ENCODE measurements around the gene PRR23E. TPM values are rescaled to one million over a fixed set of nuclear protein-coding genes. Genes with fewer than 3 reads are reported as not detected.

PRR23E gene
- total RNA-seq, 4 donors from 2014 or later: not detected

- Histone ChIP-seq H3K9me3 (no peaks in the 10 kb centered on the region), H3K27me3 (peaks cover 0 to 8% of the 10 kb centered on the region in 2 donors), H3K4me3 (no peak overlapping the region), H3K27ac (no peak overlapping the region), H3K36me3 (no peaks in the 10 kb centered on the region), H3K4me1 (no peaks in the 10 kb centered on the region)
- TF ChIP-seq CTCF (IDR thresholded peaks at IDR 0.05) (no peak), EP300 (IDR thresholded peaks at IDR 0.05) (no peak), POLR2A (IDR thresholded peaks at IDR 0.05) (no peak)
- 47 to 50% methylated on average over 8 of the region's 8 CpGs for WGBS, 2 donors
- no peak for DNase-seq (ENCODE audit: low spot score in 2 of 2)
Observed at GRCh38 chr3:127215714-127216414, 22.9 kb downstream of the PRR23E start.

DNA sequence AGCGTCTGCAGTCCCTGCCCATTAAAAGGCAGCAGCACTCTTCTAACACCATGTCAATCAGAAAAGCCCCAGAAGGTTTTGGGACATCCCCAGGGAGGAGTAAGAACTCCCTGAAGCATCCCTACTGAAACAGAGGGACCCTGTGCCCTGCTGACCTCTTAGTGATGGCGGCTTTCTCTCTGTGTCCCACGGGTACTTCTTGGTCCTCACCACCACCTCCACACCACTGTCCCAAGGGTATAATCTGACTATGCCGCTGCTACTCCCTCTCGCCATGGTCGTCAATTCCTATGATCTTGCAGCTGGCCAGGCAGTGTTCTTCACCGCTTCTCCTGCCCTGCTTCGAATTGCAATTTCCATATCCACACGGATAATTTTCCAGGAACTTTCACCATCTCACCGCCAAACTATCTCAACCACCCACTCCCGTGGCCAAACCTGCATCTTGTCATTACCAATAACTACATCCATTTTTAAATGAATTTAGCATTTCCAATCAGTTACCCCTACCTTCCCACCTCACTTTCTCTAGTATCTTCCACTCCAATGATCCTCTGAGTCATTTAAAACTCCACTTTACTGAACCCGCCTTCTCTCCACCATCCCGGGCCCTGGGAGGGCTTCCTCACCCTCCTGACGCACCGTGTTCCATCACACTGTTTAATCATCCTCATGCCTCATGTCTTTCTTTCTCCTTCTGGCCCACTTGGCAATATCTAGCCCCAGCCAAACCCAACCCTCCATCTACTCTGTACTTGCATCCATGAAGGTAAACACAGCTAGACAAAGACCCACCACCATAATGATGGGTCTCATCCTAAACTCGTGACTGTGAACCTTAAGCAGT, 23.7 kb downstream of the PRR23E start:
- no peak for TF ChIP-seq POLR2A (IDR thresholded peaks at IDR 0.05)
- TF ChIP-seq CTCF (IDR thresholded peaks at IDR 0.05): no peak
- TF ChIP-seq EP300 (IDR thresholded peaks at IDR 0.05): no peak
- no peak for DNase-seq (ENCODE audit: low spot score in 2 of 2)

DNA sequence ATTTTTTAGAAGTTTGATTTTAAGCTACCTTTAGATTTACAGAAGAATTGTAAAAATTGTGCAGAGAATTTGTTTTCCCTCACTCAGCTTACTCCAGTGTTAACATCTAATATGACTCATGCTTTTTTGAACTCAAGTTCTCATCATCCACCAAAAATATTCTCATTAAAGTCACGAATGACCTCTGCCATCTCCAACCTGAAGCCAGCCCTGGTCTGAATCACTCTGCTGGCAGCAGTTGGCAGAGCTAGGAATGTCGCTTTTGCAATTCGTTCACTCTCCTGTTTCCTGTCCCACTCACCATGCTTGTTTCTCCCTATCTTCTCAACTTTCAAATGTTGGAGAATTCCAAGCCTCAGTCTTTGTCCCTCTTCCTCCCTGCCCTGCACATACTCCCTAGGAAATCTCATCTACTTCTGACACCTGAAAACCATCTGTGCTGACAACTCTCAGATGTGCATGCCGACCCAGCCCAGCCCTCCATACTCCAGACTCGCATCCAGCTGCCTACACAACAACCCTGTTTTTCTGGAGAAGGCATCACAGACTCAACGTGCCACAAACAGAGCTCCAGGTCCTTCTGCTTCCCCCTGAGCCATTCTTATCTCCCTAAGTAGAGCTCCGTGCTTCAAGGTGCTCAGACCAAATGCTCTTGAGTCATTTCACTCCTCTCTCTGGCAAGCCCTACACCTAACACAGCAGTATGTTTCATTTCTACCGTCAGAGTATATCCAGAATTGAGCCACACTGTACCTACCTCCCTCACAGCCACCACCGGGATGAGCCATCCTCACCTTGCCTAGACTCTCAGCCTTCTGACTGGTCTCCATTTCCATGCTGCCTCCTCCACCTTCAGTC, 24.9 kb downstream of the PRR23E start:
- peaks cover 0 to 8% of the 10 kb centered on the region in 2 donors for H3K27me3 ChIP-seq

More for the DNA sequence above, 23.7 kb downstream of the PRR23E start:
- H3K27ac ChIP-seq: no peak overlapping the region
- H3K9me3 ChIP-seq: no peaks in the 10 kb centered on the region
- H3K27me3 ChIP-seq: peaks cover 0 to 8% of the 10 kb centered on the region in 2 donors
- H3K4me3 ChIP-seq: no peak overlapping the region
- H3K4me1 ChIP-seq: no peaks in the 10 kb centered on the region
- H3K36me3 ChIP-seq: no peaks in the 10 kb centered on the region
- WGBS, 2 donors: 75 to 80% methylated on average over 16 of the region's 16 CpGs

GRCh38 chr3:127218454-127218922, 25.6 kb downstream of the PRR23E start:
- H3K9me3 ChIP-seq: no peaks in the 10 kb centered on the region
- peaks cover 0 to 8% of the 10 kb centered on the region in 2 donors for H3K27me3 ChIP-seq
- H3K4me3 ChIP-seq: no peak overlapping the region
- H3K27ac ChIP-seq: no peak overlapping the region
- no peaks in the 10 kb centered on the region for H3K4me1 ChIP-seq
- DNase-seq (ENCODE audit: low spot score in 2 of 2): no peak
- no peaks in the 10 kb centered on the region for H3K36me3 ChIP-seq
- WGBS, 2 donors: 70 to 73% methylated on average over 13 of the region's 13 CpGs
- TF ChIP-seq POLR2A (IDR thresholded peaks at IDR 0.05): no peak
- no peak for TF ChIP-seq EP300 (IDR thresholded peaks at IDR 0.05)

More for the DNA sequence above, 24.9 kb downstream of the PRR23E start:
- Histone ChIP-seq H3K9me3 (no peaks in the 10 kb centered on the region), H3K4me1 (no peaks in the 10 kb centered on the region), H3K36me3 (no peaks in the 10 kb centered on the region), H3K4me3 (no peak overlapping the region), H3K27ac (no peak overlapping the region)
- no peak for TF ChIP-seq POLR2A (IDR thresholded peaks at IDR 0.05)
- no peak for TF ChIP-seq CTCF (IDR thresholded peaks at IDR 0.05)
- no peak for TF ChIP-seq EP300 (IDR thresholded peaks at IDR 0.05)
- no peak for DNase-seq (ENCODE audit: low spot score in 2 of 2)
- WGBS, 2 donors: 71 to 77% methylated on average over 9 of the region's 9 CpGs

DNA sequence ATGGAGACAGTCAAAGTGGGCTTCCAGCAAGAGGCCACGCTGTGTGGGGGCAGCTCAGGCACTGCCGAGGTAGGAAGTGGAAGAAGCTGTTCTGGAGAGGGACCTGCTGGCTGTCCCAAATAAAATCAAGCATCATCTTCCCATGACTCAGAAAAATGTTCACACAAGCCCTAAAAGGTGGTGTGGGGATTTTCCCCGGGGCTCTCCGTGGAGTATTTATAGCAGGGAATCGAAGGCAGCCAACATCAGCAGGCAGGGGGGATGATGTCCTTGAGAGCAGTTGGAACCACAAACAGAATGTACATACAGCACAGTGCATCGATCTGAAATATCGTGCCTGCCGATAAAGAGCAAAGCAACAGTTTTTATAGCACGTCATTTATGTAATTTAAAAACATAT, 27.6 kb downstream of the PRR23E start:
- WGBS, 2 donors: 38 to 53% methylated on average over 9 of the region's 9 CpGs
- no peak overlapping the region for H3K4me3 ChIP-seq
- H3K36me3 ChIP-seq: no peaks in the 10 kb centered on the region
- DNase-seq (ENCODE audit: low spot score in 2 of 2): no peak
- peaks cover 0 to 15% (median 0%) of the 10 kb centered on the region in 4 donors for H3K9me3 ChIP-seq
- peaks cover 0 to 8% of the 10 kb centered on the region in 2 donors for H3K27me3 ChIP-seq
- no peaks in the 10 kb centered on the region for H3K4me1 ChIP-seq
- TF ChIP-seq EP300 (IDR thresholded peaks at IDR 0.05): no peak
- TF ChIP-seq CTCF (IDR thresholded peaks at IDR 0.05): no peak
- TF ChIP-seq POLR2A (IDR thresholded peaks at IDR 0.05): no peak
- H3K27ac ChIP-seq: no peak overlapping the region
